Measurements from ENCODE around the gene MACROH2A1. TPM values are rescaled to one million over a fixed set of nuclear protein-coding genes. Genes with fewer than 3 reads are reported as not detected.

Gene MACROH2A1
- total and polyA plus RNA-seq, 5 donors: 128 to 160 (median 146) TPM

- DNase-seq: no peak
These were observed 43.6 kb upstream of the MACROH2A1 start for GRCh38 chr5:135442431-135443160.

GRCh38 chr5:135441919-135442318 lies 42.9 kb upstream of the MACROH2A1 start:
- DNase-seq (peak in 1 of 3 donors; percentile 42), ATAC-seq (no peak)
- Histone ChIP-seq H3K4me1 (ENCODE audit: control insufficient read depth, insufficient read depth, low read length) (no peaks in the 10 kb centered on the region), H3K27me3 (ENCODE audit: control insufficient read depth, insufficient read depth) (no peaks in the 10 kb centered on the region), H3K4me3 (ENCODE audit: low read length) (no peak overlapping the region), H3K9me3 (ENCODE audit: control insufficient read depth, low read length) (no peaks in the 10 kb centered on the region), H3K27ac (ENCODE audit: low read length) (no peak overlapping the region)
- intact Hi-C loops (cut with DNase I): no loop called here
- WGBS: 83% methylated on average over 4 of the region's 4 CpGs

More at GRCh38 chr5:135442431-135443160, 43.6 kb upstream of the MACROH2A1 start:
- intact Hi-C loops (cut with DNase I): no loop called here
- H3K4me3 ChIP-seq (ENCODE audit: low read length): no peak overlapping the region
- no peaks in the 10 kb centered on the region for H3K27me3 ChIP-seq (ENCODE audit: control insufficient read depth, insufficient read depth)
- H3K27ac ChIP-seq (ENCODE audit: low read length): no peak overlapping the region
- no peak for ATAC-seq
- no peaks in the 10 kb centered on the region for H3K9me3 ChIP-seq (ENCODE audit: control insufficient read depth, low read length)
- H3K4me1 ChIP-seq (ENCODE audit: control insufficient read depth, insufficient read depth, low read length): no peaks in the 10 kb centered on the region
- WGBS: 75% methylated on average over 8 of the region's 8 CpGs

DNA sequence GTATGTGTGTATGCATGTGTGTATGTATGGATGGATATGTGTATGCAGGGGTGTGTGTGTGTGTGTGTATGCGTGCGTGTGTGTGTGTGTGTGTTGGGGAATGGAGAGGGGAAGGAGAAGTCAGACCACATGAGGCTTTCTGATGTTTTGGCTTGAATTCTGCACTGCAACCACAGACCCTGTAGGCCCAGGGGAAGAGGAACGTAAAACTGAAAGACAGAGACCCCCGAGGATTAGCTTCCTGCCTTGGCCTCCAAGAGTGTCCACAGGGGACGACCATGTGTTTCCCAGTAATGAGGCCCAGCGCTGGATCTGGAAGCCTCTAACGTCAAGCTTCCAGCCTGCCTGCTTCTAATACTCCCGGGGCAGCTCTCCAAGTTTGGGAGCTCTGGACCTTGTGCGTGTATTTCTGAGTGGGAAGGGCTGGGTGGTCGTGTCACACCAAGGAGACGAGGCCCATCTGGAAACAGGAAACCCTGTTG lies 42.4 kb upstream of the MACROH2A1 start:
- DNase-seq (peak in 2 of 3 donors; percentile 63 to 65), ATAC-seq (no peak)
- intact Hi-C loops (cut with DNase I): no loop called here
- Histone ChIP-seq H3K4me1 (ENCODE audit: control insufficient read depth, insufficient read depth, low read length) (no peaks in the 10 kb centered on the region), H3K27ac (ENCODE audit: low read length) (no peak overlapping the region), H3K27me3 (ENCODE audit: control insufficient read depth, insufficient read depth) (no peaks in the 10 kb centered on the region), H3K4me3 (ENCODE audit: low read length) (no peak overlapping the region), H3K9me3 (ENCODE audit: control insufficient read depth, low read length) (no peaks in the 10 kb centered on the region)
- 46% methylated on average over 11 of the region's 11 CpGs for whole genome bisulfite sequencing

DNA sequence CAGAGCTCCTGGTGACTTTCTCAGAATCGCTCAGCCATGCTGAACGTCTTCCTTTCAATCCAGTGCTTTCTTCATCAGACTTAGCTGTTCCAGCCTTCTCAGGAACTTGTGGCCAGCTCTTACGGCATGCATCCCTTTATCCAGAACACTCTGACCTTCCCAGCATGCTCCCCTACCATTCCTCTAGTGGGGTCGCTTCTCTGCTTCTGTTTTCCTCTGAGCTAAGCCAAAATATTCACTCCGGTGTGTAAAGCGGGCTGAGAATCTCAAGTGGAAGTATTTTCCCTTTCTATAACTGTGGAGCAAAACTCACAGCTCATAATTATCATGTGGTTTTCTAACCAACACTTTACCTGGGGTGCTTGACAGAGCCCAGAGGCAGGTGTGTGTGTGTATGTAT lies 41.9 kb upstream of the MACROH2A1 start:
- Histone ChIP-seq H3K4me1 (ENCODE audit: control insufficient read depth, insufficient read depth, low read length) (no peaks in the 10 kb centered on the region), H3K9me3 (ENCODE audit: control insufficient read depth, low read length) (no peaks in the 10 kb centered on the region), H3K27ac (ENCODE audit: low read length) (no peak overlapping the region), H3K27me3 (ENCODE audit: control insufficient read depth, insufficient read depth) (no peaks in the 10 kb centered on the region), H3K4me3 (ENCODE audit: low read length) (no peak overlapping the region)
- intact Hi-C loops (cut with DNase I): no loop called here
- WGBS: 63% methylated on average over 6 of the region's 6 CpGs
- ATAC-seq (no peak), DNase-seq (no peak)

GRCh38 chr5:135439231-135440205 lies 40.5 kb upstream of the MACROH2A1 start:
- no peak overlapping the region for H3K27ac ChIP-seq (ENCODE audit: low read length)
- ATAC-seq: no peak
- peak in 1 of 3 donors; percentile 35 for DNase-seq
- H3K27me3 ChIP-seq (ENCODE audit: control insufficient read depth, insufficient read depth): no peaks in the 10 kb centered on the region
- no peaks in the 10 kb centered on the region for H3K4me1 ChIP-seq (ENCODE audit: control insufficient read depth, insufficient read depth, low read length)
- no peak overlapping the region for H3K4me3 ChIP-seq (ENCODE audit: low read length)
- intact Hi-C loops (cut with DNase I): no loop called here
- no peaks in the 10 kb centered on the region for H3K9me3 ChIP-seq (ENCODE audit: control insufficient read depth, low read length)
- 76% methylated on average over 11 of the region's 11 CpGs for WGBS

GRCh38 chr5:135438636-135439221 lies 39.7 kb upstream of the MACROH2A1 start:
- H3K9me3 ChIP-seq (ENCODE audit: control insufficient read depth, low read length): no peaks in the 10 kb centered on the region
- DNase-seq (peak in 1 of 3 donors; percentile 33), ATAC-seq (no peak)
- H3K27ac ChIP-seq (ENCODE audit: low read length): no peak overlapping the region
- H3K4me1 ChIP-seq (ENCODE audit: control insufficient read depth, insufficient read depth, low read length): peaks cover 5% of the 10 kb centered on the region
- no peak overlapping the region for H3K4me3 ChIP-seq (ENCODE audit: low read length)
- intact Hi-C loops (cut with DNase I): no loop called here
- 84% methylated on average over 10 of the region's 10 CpGs for WGBS
- no peaks in the 10 kb centered on the region for H3K27me3 ChIP-seq (ENCODE audit: control insufficient read depth, insufficient read depth)

DNA sequence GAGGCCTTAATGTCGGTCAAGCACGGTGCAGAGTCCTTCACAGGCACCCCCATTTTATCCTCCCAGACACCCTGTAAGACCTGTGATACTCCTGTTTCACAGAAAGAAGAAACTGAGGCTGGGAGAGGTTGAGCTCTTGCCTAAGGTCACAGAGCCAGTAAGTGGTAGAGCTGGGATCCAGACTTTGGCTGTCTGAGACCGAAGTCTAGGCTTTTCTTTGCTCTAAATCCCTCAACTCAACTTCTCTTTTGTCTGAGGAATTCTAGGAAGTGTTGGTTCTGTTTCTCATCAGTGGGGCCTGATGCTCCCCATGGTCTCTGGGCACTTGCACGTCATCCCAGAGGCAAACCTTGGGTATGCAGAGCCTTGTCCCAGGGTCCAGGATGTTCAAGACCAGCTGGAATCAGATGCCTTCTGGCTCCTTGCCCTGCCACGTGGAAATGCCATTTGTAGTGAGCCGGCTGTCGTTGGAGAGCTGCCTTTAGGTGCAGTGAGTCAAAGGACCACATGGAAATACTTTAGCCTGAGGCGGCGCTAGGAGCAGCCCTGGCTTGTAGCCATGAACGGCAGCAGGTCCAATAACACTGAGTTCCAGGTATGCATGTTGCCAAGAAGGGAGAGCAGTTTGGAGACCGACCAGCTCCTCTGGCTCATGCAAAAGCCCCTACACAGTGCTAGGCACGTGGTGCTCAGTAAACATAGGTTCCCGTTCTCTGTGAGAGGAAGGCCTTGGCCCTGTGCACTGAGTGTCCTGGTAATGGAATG lies 38.9 kb upstream of the MACROH2A1 start:
- H3K4me1 ChIP-seq (ENCODE audit: control insufficient read depth, insufficient read depth, low read length): peaks cover 5% of the 10 kb centered on the region

DNA sequence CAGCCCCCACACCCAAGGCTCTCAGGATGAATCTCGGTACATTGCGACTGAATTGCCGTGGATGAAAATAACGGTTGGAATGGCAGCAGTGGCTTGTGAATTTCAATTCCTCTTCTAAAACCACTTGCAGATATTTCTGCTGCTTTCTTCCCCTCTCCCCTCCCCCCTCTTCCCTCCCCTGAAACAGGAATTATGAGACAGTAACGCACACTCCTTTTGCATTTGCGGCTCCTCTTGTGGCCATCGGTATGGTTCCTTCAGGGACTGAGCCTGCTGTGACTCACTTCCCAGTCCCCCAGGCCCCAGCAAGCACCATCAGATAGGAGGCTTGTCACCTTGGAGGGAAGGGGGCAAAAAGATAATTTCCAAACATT lies 38.4 kb upstream of the MACROH2A1 start:
- peaks cover 5% of the 10 kb centered on the region for H3K4me1 ChIP-seq (ENCODE audit: control insufficient read depth, insufficient read depth, low read length)
- 67% methylated on average over 7 of the region's 7 CpGs for WGBS
- ATAC-seq (no peak), DNase-seq (peak in 1 of 3 donors; percentile 20)
- H3K9me3 ChIP-seq (ENCODE audit: control insufficient read depth, low read length): no peaks in the 10 kb centered on the region
- intact Hi-C loops (cut with DNase I): no loop called here
- no peak overlapping the region for H3K27ac ChIP-seq (ENCODE audit: low read length)
- no peaks in the 10 kb centered on the region for H3K27me3 ChIP-seq (ENCODE audit: control insufficient read depth, insufficient read depth)
- no peak overlapping the region for H3K4me3 ChIP-seq (ENCODE audit: low read length)

More for the DNA sequence above, 38.9 kb upstream of the MACROH2A1 start:
- intact Hi-C loops (cut with DNase I): no loop called here
- no peaks in the 10 kb centered on the region for H3K27me3 ChIP-seq (ENCODE audit: control insufficient read depth, insufficient read depth)
- peak in 1 of 2 donors; percentile 6 for ATAC-seq
- H3K4me3 ChIP-seq (ENCODE audit: low read length): no peak overlapping the region
- 49% methylated on average over 13 of the region's 13 CpGs for WGBS
- H3K9me3 ChIP-seq (ENCODE audit: control insufficient read depth, low read length): no peaks in the 10 kb centered on the region
- DNase-seq: peak; percentile 47 to 77 (median 65)
- no peak overlapping the region for H3K27ac ChIP-seq (ENCODE audit: low read length)

DNA sequence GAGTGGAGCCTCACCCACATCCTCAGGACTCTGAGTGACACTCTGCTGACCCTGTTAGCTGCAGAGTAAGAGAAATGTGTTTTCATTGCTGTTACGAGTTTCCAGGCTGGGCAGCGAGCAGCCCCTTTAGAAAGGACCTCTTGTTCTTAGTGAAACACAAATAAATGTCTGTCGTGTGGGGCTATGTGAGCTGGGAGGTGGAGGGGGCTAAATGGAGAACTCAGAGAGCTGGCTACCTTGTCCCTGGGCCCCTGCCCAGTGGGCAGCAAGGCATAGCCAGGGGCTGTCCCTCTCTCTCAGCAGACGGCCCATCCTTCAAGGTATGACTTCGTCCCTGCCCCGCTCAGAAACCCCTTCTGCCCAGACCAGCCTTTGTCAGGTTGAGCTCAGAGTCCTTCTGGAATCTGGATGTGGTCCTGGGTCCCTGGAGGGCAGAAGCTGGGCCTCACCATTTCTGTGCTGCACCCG lies 38.0 kb upstream of the MACROH2A1 start:
- intact Hi-C loops (cut with DNase I): no loop called here
- Histone ChIP-seq H3K27me3 (ENCODE audit: control insufficient read depth, insufficient read depth) (no peaks in the 10 kb centered on the region), H3K4me3 (ENCODE audit: low read length) (no peak overlapping the region), H3K27ac (ENCODE audit: low read length) (no peak overlapping the region), H3K9me3 (ENCODE audit: control insufficient read depth, low read length) (no peaks in the 10 kb centered on the region), H3K4me1 (ENCODE audit: control insufficient read depth, insufficient read depth, low read length) (peaks cover 5% of the 10 kb centered on the region)
- 70% methylated on average over 7 of the region's 7 CpGs for WGBS
- DNase-seq: no peak
- ATAC-seq: no peak
